H9 (cell line): Measurements from ENCODE around the gene PWWP2B. TPM values are rescaled to one million over a fixed set of nuclear protein-coding genes. Genes with fewer than 3 reads are reported as not detected.

Source experiments
- DNase-seq: peaks from one replicate; pipeline ENCODE4 v3.0.0-alpha.2; 2017
- H2AFZ ChIP-seq: one replicate; pipeline ENCODE4 v1.6.1; 2013; ENCODE audit warnings: mild to moderate bottlenecking, low read length, control low read depth, moderate library complexity
- H2AK5ac ChIP-seq: 2 replicates; pipeline ENCODE4 v1.6.1; 2013; ENCODE audit warnings: low read length, control low read depth, mixed read lengths; ENCODE audit not compliant: insufficient read length
- H2BK120ac ChIP-seq: one replicate; pipeline ENCODE4 v1.6.1; 2013; ENCODE audit warnings: low read depth, mild to moderate bottlenecking, low read length, control low read depth, inconsistent platforms; ENCODE audit not compliant: poor library complexity, severe bottlenecking
- H2BK12ac ChIP-seq: 2 replicates; pipeline ENCODE4 v1.6.1; 2013; ENCODE audit warnings: low read length, control low read depth, mixed read lengths, low read depth; ENCODE audit not compliant: insufficient read length
- H2BK15ac ChIP-seq: 2 replicates; pipeline ENCODE4 v1.6.1; 2013; ENCODE audit warnings: low read depth, low read length, control low read depth
- H2BK20ac ChIP-seq: one replicate; pipeline ENCODE4 v1.6.1; 2013; ENCODE audit warnings: low read depth, mild to moderate bottlenecking, low read length, control low read depth, inconsistent platforms; ENCODE audit not compliant: poor library complexity, severe bottlenecking
- H2BK5ac ChIP-seq: 2 replicates; pipeline ENCODE4 v1.6.1; 2013; ENCODE audit warnings: low read length, control low read depth, mixed read lengths; ENCODE audit not compliant: insufficient read length
- H3K14ac ChIP-seq: 2 replicates; pipeline ENCODE4 v1.6.1; 2013; ENCODE audit warnings: low read length, control low read depth; ENCODE audit not compliant: insufficient read depth
- H3K18ac ChIP-seq: 2 replicates; pipeline ENCODE4 v1.6.1; 2013; ENCODE audit warnings: low read depth, mild to moderate bottlenecking, mixed read lengths, low read length, control low read depth; ENCODE audit not compliant: insufficient read length
- H3K23ac ChIP-seq: 2 replicates; pipeline ENCODE4 v1.6.1; 2013; ENCODE audit warnings: low read length, control low read depth, mixed read lengths, low read depth; ENCODE audit not compliant: insufficient read length
- H3K23me2 ChIP-seq: 2 replicates; pipeline ENCODE4 v1.6.1; 2013; ENCODE audit warnings: low read depth, mild to moderate bottlenecking, mixed read lengths, low read length, control low read depth; ENCODE audit not compliant: insufficient read length, poor library complexity, severe bottlenecking
- H3K27ac ChIP-seq: 2 replicates; pipeline ENCODE4 v1.5.1; 2013; ENCODE audit warnings: low read length, control low read depth, mixed read lengths, low read depth; ENCODE audit not compliant: insufficient read length
- H3K27me3 ChIP-seq: 2 replicates; pipeline ENCODE4 v1.6.1; 2013; ENCODE audit warnings: low read length, control low read depth, inconsistent platforms; ENCODE audit not compliant: insufficient read depth
- H3K4ac ChIP-seq: 2 replicates; pipeline ENCODE4 v1.6.1; 2013; ENCODE audit warnings: low read depth, mild to moderate bottlenecking, control low read depth, inconsistent platforms, low read length, moderate library complexity
- H3K4me1 ChIP-seq: 2 replicates; pipeline ENCODE4 v1.6.1; 2013; ENCODE audit warnings: low read length, control low read depth, inconsistent platforms; ENCODE audit not compliant: insufficient read depth
- H3K4me2 ChIP-seq: 2 replicates; pipeline ENCODE4 v1.6.1; 2013; ENCODE audit warnings: low read length, control low read depth, mixed read lengths; ENCODE audit not compliant: insufficient read length, insufficient read depth
- H3K56ac ChIP-seq: 2 replicates; pipeline ENCODE4 v1.6.1; 2013; ENCODE audit warnings: low read depth, mild to moderate bottlenecking, mixed read lengths, low read length, control low read depth; ENCODE audit not compliant: insufficient read length
- H3K79me1 ChIP-seq: 2 replicates; pipeline ENCODE4 v1.6.1; 2013; ENCODE audit warnings: low read depth, mild to moderate bottlenecking, moderate library complexity, low read length, control low read depth, inconsistent platforms; ENCODE audit not compliant: insufficient read depth, poor library complexity, severe bottlenecking
- H3K79me2 ChIP-seq: 2 replicates; pipeline ENCODE4 v1.6.1; 2013; ENCODE audit warnings: low read length, control low read depth, inconsistent platforms; ENCODE audit not compliant: insufficient read depth
- H3K9ac ChIP-seq: 2 replicates; pipeline ENCODE4 v1.6.1; 2013; ENCODE audit warnings: low read length, control low read depth, mixed read lengths; ENCODE audit not compliant: insufficient read length; ENCODE audit errors: extremely low read depth
- H3K9me3 ChIP-seq: one replicate; pipeline ENCODE4 v1.6.1; 2013; ENCODE audit warnings: low read depth, low read length, inconsistent platforms; ENCODE audit not compliant: control insufficient read depth
- H3T11ph ChIP-seq: one replicate; pipeline ENCODE4 v1.6.1; 2013; ENCODE audit warnings: mild to moderate bottlenecking, low read length, control low read depth, inconsistent platforms
- H4K20me1 ChIP-seq: one replicate; pipeline ENCODE4 v1.6.1; 2013; ENCODE audit not compliant: control insufficient read depth, insufficient read length, insufficient read depth
- H4K5ac ChIP-seq: 2 replicates; pipeline ENCODE4 v1.6.1; 2013; ENCODE audit warnings: low read depth, mild to moderate bottlenecking, mixed read lengths, low read length, control low read depth; ENCODE audit not compliant: insufficient read length
- H4K8ac ChIP-seq: replicated peaks from 2 replicates; pipeline ENCODE4 v1.6.1; 2013; ENCODE audit warnings: low read length, control low read depth, mixed read lengths, low read depth; ENCODE audit not compliant: insufficient read length
- H4K91ac ChIP-seq: 2 replicates; pipeline ENCODE4 v1.6.1; 2013; ENCODE audit warnings: low read depth, mild to moderate bottlenecking, moderate library complexity, mixed read lengths, low read length, control low read depth; ENCODE audit not compliant: insufficient read length
- H3K27ac Mint-ChIP-seq, 3 experiments: 2 replicates in 2 of 3; 3 replicates in 1 of 3; pipeline ENCODE4 v1.8.0; 2020 to 2021; ENCODE audit warnings: mixed read lengths in 3 of 3, mild to moderate bottlenecking in 1 of 3, moderate library complexity in 1 of 3
- H3K27me3 Mint-ChIP-seq: 2 replicates; pipeline ENCODE4 v1.8.0; 2021; ENCODE audit warnings: low read depth, mild to moderate bottlenecking, moderate library complexity, mixed read lengths
- H3K36me3 Mint-ChIP-seq, 3 experiments: 2 replicates in 2 of 3; 3 replicates in 1 of 3; pipeline ENCODE4 v1.8.0; 2020 to 2021; ENCODE audit warnings: low read depth in 3 of 3, mixed read lengths in 3 of 3; ENCODE audit not compliant: insufficient read depth in 1 of 3
- H3K4me1 Mint-ChIP-seq, 2 experiments: 2 replicates each; pipeline ENCODE4 v1.8.0; 2020; ENCODE audit warnings: mixed read lengths in 2 of 2
- H3K4me3 Mint-ChIP-seq, 2 experiments: 2 replicates in 1 of 2; 3 replicates in 1 of 2; pipeline ENCODE4 v1.8.0; 2020 to 2021; ENCODE audit warnings: mild to moderate bottlenecking in 2 of 2, mixed read lengths in 2 of 2, moderate library complexity in 1 of 2
- H3K9me3 Mint-ChIP-seq, 2 experiments: 2 replicates in 1 of 2; 3 replicates in 1 of 2; pipeline ENCODE4 v1.8.0; 2020; ENCODE audit warnings: mild to moderate bottlenecking in 2 of 2, mixed read lengths in 2 of 2, moderate library complexity in 1 of 2
- CTCF ChIP-seq: fragments of 200-600 bp; sonication (generic); conservative IDR thresholded peaks from 3 replicates; pipeline ENCODE4 v1.8.0; 2021; ENCODE audit warnings: antibody characterized with exemption, mild to moderate bottlenecking
- WGBS: extraction: QIAGEN DNeasy Blood & Tissue Kit; methylation state at CpG from one replicate; pipeline ENCODE4 v1.1.7; 2013; ENCODE audit warnings: missing lambda C conversion rate, low lambda C conversion rate, mixed read lengths; ENCODE audit not compliant: insufficient read length; ENCODE audit errors: extremely low coverage; 5-methylcytosine and 5-hydroxymethylcytosine counted together
- total RNA-seq: library from RNA; stranded (reverse); gene quantifications from 2 replicates; pipeline ENCODE4 v1.2.1, GENCODE V29; 2021

Gene PWWP2B
- total RNA-seq, 1 experiment from 2014 or later: 10.0 TPM

GRCh38 chr10:132428486-132428995 lies 31.5 kb downstream of the PWWP2B start:
- Histone ChIP-seq H3K4me2 (no peak overlapping the region), H2AK5ac (no peak overlapping the region), H3K9me3 (no peaks in the 10 kb centered on the region), H2AFZ (no peak overlapping the region), H4K20me1 (no peaks in the 10 kb centered on the region), H4K8ac (no peak overlapping the region), H2BK120ac (no peak overlapping the region), H3K27ac (no peak overlapping the region), H3K4ac (no peak overlapping the region), H3T11ph (no peak overlapping the region), H4K91ac (no peak overlapping the region), H3K23me2 (no peaks in the 10 kb centered on the region), H3K9ac (no peak overlapping the region), H2BK5ac (no peak overlapping the region), H3K18ac (no peak overlapping the region), H3K79me1 (no peaks in the 10 kb centered on the region), H3K27me3 (no peaks in the 10 kb centered on the region), H2BK15ac (no peak overlapping the region), H2BK12ac (no peak overlapping the region), H3K23ac (no peak overlapping the region), H3K4me1 (no peaks in the 10 kb centered on the region), H3K79me2 (no peaks in the 10 kb centered on the region), H4K5ac (no peak overlapping the region), H3K56ac (no peak overlapping the region), H2BK20ac (no peak overlapping the region), H3K14ac (no peak overlapping the region)
- WGBS: no CpG with 5 or more reads among the region's 11 CpGs
- no peak overlapping the region for H3K27ac Mint-ChIP-seq
- no peaks in the 10 kb centered on the region; a peak in 1 of 5 replicates for H3K9me3 Mint-ChIP-seq
- H3K4me1 Mint-ChIP-seq: peaks cover 6 to 9% of the 10 kb centered on the region in 2 experiments
- no peak overlapping the region for H3K4me3 Mint-ChIP-seq
- H3K27me3 Mint-ChIP-seq: no peaks in the 10 kb centered on the region; the same call in 1 of the 2 replicates
- no peak for TF ChIP-seq CTCF
- no peaks in the 10 kb centered on the region for H3K36me3 Mint-ChIP-seq
- no peak for DNase-seq
